Activated CD4-positive, alpha-beta T cell treated with anti-CD3 and anti-CD28 coated beads, Interleukin-2, Interleukin-4, amounts not matched to agents 100 ng/mL and 50 ng/mL, durations not matched to agents 16 hours and 8 hours (primary cell): Measurements from ENCODE around the gene MATCAP1.

Source experiments
- DNase-seq: peaks from one replicate; pipeline ENCODE4 v3.0.0-alpha.2; 2020; ENCODE audit warnings: low spot score

MATCAP1 gene

DNA sequence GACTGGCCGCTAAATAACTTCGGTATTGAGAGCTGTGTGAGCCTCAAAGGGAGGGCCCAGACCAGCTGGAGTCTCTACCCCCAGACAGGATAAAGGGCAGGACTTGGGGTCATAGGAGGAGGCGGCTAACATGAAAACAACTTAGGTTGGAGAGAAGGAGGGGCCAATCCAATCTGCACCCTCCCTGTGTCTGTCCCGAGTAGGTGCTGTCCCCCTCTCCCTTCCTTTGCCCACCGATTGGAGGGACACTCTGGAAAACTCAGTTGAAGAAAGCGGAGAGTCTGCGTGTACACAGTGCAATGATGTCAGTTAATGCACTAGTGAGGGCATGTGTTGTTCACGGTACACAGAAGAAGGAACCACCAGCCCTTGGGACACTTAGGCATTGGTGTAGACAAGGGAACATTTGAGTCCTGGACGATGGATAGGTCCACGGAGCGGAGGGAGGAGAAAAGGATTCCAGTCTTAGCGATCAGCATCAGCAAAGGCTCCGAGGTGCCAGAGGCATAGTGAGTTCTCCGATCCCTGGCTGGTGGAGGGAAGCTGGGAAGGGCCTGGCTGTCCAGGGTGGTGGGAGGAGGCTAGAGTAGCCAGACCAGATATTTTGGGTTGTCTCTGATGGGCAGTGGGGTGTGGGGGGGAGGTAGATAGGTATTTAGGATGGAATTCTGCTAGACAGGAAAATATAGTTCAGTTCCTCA is 12.7 kb downstream of the MATCAP1 start:
- DNase-seq, result no peak

- peak; percentile 55 for DNase-seq
Measured at GRCh38 chr16:67170168-67170948, 13.4 kb downstream of the MATCAP1 start, which contains the start of gene NOL3. TSS of gene NOL3 (plus strand) at chr16:67170538.

- peak; percentile 44 for DNase-seq
Measured at GRCh38 chr16:67169642-67170167, 14.1 kb downstream of the MATCAP1 start.

- DNase-seq, result no peak
Measured at GRCh38 chr16:67169011-67169451, 14.7 kb downstream of the MATCAP1 start.

GRCh38 chr16:67167588-67167987 is 16.2 kb downstream of the MATCAP1 start:
- no peak for DNase-seq

- no peak for DNase-seq
Measured at GRCh38 chr16:67166598-67167168, 17.1 kb downstream of the MATCAP1 start.

DNA sequence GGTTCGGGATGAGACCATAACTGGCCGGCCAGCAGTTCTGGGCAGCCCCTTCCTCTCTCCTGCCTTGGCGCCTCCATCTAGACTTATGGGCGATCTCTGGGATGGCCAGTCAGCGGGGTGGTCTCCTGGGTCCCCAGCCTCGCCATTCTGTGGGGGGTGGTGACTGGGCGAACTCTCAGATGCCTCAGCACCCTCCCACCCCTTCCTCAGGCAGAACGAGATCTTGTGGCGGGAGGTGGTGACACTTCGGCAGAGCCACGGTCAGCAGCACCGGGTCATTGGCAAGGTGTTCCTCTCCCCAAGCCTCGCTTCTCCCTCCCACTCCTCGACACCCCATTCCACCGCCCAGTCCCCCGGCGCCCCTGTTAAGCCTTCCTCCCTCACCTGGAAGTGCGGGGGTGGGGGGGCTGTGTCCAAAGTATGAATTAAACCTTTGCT is 17.6 kb downstream of the MATCAP1 start:
- DNase-seq, result no peak

DNA sequence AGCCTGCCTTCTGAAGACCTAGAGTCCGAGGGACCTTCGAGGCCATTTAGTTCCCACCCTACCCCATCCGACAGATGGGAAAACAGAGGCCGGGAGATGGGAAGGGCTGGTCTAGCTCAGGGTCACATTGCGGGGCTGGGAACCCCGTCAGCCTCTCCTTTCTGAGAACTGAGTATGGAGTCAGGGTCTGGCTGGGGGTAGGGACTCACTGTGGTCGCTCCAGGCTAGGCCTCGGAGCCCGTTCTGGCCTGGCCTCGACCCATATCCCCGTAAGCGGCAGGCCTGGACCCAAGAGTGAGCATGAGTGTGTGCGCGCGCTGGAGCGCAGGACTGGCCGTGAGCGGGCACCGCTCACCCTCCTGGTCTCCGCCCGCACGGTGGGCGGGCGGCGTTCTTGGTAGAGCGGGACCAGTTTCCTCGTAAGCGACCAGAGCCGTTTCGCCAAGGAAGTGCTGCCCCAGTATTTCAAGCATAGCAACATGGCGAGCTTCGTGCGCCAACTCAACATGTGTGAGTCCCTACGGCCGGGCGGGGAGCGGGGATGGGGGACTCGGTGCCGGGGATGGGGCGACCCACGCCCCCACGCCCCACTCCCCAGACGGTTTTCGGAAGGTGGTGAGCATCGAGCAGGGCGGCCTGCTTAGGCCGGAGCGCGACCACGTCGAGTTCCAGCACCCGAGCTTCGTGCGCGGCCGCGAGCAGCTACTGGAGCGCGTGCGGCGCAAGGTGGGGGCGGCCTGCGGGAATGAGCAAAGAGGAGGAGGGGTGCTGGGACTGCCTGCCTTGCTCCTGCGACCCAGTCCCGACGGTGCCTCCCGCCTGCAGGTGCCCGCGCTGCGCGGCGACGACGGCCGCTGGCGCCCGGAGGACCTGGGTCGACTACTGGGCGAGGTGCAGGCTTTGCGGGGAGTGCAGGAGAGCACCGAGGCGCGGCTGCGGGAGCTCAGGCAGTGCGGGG is 18.4 kb downstream of the MATCAP1 start:
- DNase-seq, result no peak

GRCh38 chr16:67164599-67165061 is 19.1 kb downstream of the MATCAP1 start, which contains the start of gene HSF4:
TSS of gene HSF4 (plus strand) at chr16:67164745. CDS start at chr16:67164812, 67 bp downstream.
- DNase-seq, result no peak

GRCh38 chr16:67163999-67164558 is 19.7 kb downstream of the MATCAP1 start:
- no peak for DNase-seq

GRCh38 chr16:67163164-67163998 is 20.4 kb downstream of the MATCAP1 start:
- DNase-seq, result peak; percentile 64

- DNase-seq, result no peak
Measured at GRCh38 chr16:67162506-67163163, 21.1 kb downstream of the MATCAP1 start.

DNA sequence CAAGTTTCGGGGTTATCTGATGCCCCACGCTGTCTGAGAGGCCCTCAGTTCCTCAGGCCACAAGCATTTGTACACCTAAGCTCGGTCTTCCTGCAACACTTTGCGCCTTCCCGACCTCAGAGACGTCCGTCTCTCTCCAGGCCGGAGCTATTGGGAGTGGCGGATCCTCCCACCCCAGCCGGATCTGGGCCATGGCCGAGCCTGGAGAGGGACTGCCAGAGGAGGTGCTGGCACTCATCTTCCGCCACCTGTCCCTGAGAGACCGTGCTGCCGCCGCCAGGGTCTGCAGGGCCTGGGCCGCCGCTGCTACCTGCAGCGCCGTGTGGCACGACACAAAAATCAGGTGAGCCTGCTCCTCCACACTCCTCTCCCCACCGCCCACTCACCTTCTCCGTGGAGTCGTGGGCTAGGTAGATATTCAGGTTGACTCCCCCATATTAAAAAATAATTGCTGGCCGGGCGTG is 22.1 kb downstream of the MATCAP1 start:
- DNase-seq, result no peak

- DNase-seq, result peak; percentile 87
Measured at GRCh38 chr16:67158637-67159600, 24.8 kb downstream of the MATCAP1 start.

DNA sequence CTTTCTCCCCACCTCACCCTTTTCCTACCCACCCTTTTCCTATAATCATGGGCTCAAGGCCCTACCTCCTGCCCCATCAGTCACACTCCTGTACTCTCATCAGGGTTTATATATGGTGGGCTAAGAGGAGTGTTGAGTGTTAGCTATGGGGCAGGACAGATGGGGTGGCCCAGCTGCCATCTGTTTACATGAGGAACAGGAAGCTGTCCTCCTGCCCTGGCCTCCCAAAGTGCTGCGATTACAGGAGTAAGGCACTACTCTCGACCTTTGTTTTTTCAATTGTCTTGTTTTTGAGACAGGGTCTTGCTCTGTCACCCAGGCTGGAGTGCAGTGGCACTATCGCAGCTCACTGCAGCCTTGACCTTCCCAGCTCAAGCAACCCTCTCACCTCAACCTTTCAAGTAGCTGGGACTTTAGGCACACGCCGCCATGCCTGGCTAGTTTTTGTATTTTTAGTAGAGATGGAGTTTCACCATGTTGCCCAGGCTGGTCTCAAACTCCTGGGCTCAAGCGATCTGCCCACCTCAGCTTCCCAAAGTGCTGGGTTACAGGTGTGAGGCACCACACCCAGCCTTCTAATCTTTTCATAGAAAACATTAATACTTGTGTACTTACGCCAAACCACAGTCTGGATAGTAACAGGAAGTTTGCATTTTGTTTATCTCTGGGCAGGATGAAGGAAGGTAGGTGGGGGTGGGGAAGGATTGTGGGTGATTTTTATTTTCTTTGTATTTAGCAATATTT is 25.7 kb downstream of the MATCAP1 start:
- DNase-seq, result no peak

DNA sequence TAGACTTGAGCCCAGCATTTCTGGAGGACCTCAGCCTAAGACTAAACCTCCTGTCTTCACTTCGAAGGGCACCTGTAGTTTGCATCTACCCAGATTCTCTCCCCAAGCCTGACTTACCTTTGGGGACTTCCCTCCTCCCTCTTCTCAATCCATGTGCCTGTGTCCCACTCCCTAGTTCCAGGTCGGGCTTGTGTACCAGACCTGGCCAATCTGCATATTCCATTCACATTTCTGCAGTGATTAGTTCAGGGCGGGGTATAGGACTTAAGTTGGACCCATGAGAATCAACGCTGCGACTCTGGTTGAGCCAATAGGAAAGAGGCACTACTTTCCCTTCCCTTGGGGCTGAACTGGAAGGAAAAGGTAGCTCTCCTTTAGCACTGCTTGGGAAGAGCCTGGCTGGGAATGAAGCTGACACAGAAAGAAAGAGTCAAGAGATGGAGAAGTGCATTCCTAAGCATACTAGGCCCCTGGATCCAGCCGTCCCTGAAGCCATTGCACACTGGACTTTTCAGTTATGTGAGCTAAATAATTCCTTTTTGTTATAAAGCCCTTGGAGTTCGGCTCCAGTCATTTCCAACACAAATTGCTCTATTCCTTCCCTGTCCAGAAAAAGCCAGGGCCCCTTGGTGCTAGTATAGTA is 26.5 kb downstream of the MATCAP1 start:
- DNase-seq, result no peak
